Fibroblast of skin of abdomen (primary cell): Measurements from ENCODE around the gene RAD51B.
"Not testable (repeated sequence)": the region's sequence is repeated elsewhere in the genome, so short reads cannot be mapped to it uniquely, and the experiment has no call there.

Experiments used
- DNase-seq: peaks from one replicate; pipeline ENCODE4 v3.0.0-alpha.2; 2013

RAD51B gene

GRCh38 chr14:67986131-67986841, 166.7 kb downstream of the RAD51B start:
- peak; percentile 80 for DNase-seq

GRCh38 chr14:67987606-67988005, 168.0 kb downstream of the RAD51B start:
- peak; percentile 95 for DNase-seq

DNA sequence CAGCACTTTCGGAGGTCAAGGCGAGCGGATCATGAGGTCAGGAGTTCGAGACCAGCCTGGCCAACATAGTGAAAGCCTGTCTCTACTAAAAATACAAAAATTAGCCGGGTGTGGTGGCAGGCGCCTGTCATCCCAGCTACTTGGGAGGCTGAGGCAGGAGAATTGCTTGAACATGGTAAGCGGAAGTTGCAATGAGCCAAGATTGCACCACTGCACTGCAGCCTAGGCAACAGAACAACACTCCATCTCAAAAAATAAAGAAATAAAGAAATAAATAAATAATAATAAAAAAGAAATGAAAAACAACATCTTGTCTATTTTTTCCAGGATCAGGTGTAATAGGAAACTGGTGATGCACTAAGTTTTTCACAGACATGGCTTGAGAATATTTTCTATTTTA, 168.6 kb downstream of the RAD51B start:
- not testable (repeated sequence) for DNase-seq

GRCh38 chr14:67990576-67990975, 171.0 kb downstream of the RAD51B start:
- DNase-seq, result no peak

- DNase-seq, result peak; percentile 33
Observed at GRCh38 chr14:67994531-67994930, 175.0 kb downstream of the RAD51B start.

DNA sequence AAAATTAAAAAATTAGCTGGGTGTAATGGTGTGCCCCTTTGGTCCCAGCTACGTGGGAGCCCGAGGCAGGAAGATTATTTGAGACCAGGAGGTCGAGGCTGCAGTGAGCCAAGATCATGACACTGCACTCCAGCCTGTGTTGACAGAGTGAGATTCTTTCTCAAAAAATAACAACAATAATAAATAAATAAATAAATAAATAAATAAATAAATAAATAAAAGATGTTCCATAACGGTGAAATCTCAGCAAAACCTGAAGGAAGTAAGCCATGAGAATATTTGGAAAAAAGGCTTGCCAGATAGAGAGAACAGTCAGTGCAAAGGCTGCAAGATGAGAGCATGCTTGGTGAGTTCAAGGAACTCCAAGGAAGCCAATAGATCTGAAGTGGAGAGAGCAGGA, 176.7 kb downstream of the RAD51B start:
- DNase-seq, result no peak

DNA sequence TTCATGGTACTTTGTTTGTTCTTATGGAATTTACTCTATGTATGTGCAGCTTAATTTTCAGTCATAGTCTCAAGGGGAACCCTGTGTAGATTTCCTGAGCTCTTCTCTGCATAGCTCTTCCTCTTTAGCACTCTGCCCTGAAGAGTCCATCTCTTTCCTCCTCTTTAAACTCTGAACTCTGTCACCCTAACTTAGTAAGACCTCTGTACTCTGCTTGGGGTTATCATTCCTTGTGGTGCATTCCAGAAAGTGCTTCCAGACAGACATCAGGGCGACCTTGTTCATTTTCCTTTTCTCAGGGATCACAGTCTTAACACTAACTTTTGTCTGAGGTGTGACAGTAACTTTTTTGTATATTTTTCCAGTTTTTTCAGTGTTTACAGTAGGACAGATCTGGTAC, 179.3 kb downstream of the RAD51B start:
- no peak for DNase-seq

DNA sequence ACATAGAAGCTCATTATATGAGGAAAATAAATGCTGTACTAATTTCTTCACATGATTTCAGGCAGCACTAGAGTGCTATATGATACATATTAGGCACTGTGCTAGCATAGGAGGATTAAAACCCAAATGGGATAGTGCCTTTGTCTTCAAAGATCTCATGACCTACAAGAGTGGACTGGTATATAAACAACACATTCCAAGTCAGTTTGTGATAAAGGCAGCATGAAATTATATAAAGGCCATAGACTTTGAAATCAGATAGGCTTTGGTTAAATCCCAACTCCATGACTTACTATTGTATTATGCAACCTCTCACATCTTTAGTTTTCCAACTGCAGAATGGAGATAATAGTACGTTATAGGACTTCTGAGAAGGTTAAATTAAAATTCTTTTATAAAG, 179.7 kb downstream of the RAD51B start:
- peak; percentile 47 for DNase-seq

- peak; percentile 91 for DNase-seq
Observed at GRCh38 chr14:67999705-68000384, 180.3 kb downstream of the RAD51B start.

GRCh38 chr14:68000511-68000910, 180.9 kb downstream of the RAD51B start:
- no peak for DNase-seq

GRCh38 chr14:68008491-68008890, 188.9 kb downstream of the RAD51B start:
- DNase-seq, result no peak

- DNase-seq, result peak; percentile 64
Observed at GRCh38 chr14:68011406-68012028, 191.9 kb downstream of the RAD51B start.

DNA sequence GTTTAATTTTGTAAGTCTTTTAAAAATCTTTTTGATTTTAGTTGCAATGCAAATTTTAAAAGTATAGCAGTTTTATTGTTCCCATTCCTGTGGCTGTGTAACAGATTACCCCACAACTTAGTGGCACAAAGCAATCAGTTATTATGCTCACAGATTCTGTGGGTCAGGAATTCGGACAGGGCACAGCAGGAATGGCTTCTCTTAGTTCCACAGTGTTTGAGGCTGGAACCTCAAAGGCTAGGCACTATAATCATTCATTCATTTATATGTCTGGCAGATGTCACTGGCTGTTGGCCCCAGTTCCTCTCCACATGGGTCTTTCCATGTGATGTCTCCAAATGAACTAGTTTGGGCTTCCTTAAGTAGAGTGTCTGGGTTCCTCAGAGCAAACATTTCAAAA, 193.3 kb downstream of the RAD51B start:
- DNase-seq, result no peak

GRCh38 chr14:68013326-68013725, 193.7 kb downstream of the RAD51B start:
- no peak for DNase-seq

GRCh38 chr14:68014771-68015170, 195.2 kb downstream of the RAD51B start:
- DNase-seq, result no peak

DNA sequence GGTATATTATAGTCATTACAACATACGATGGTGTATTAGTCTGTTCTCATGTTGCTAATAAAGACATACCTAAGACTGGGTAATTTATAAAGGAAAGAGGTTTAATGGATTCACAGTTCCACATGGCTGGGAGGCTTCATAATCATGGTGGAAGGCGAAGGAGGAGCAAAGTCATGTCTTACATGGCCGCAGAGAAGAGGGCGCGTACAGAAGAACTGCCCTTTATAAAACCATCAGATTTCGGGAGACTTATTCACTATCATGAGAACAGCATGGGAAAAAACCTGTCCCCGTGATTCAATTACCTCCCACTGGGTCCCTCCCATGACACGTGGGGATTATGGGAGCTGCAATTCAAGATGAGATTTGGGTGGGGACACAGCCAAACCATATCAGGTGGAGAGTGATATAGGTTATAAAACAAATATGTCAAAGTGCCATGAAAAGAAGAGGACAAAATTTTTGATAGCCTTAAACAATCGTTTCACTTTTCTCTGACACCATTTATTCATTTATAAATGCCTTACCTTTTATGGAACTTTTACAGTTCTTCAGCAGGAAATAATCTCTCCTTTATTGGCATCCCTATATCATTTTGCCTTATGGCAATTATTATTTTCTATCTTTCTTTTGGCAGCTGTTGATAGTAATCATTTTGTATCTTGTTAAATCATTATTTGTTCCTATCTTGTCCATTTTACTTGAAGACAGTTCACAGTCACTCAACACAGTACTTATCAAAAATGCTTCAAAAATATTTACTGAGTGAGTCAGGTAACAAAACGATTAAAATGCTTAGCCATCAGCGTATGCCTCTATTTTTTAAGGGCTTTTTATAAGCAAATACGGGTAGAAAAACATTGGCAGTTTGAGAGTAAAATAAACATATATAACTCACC, 196.0 kb downstream of the RAD51B start:
- no peak for DNase-seq

DNA sequence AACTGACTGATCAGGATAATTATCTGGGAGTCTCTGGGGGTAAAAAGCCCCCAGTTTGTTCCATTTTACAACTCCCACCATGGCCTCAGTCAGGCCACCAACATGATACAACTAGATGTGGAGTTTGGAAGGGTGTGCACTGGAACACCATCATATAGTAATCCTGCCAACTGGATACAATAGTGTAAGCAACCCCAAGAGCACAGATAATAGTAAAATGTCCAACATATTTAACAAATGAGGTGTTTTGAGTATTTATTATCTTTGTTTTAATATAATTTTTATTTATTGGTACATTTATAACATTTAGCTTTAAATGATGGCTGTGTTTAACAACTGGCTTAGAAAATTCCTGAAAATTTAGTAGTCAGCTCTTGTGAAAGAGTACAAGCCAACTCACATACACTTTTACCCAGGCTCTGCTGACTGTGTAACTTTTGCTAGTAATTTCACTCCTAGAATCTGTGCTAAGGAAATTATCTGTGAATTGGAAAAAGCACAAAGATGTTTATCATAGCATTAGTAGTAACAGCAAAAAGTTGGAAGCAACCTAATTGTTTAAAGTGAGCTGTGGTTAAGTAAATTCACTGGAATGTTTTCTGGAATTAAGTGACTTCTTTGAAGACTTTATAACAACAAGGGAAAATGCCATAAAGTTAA, 196.8 kb downstream of the RAD51B start:
- DNase-seq, result peak; percentile 65

- no peak for DNase-seq
Observed at GRCh38 chr14:68018598-68018997, 199.0 kb downstream of the RAD51B start.

- DNase-seq, result no peak
Observed at GRCh38 chr14:68020493-68020892, 200.9 kb downstream of the RAD51B start.

GRCh38 chr14:68020999-68021663, 201.6 kb downstream of the RAD51B start:
- no peak for DNase-seq

DNA sequence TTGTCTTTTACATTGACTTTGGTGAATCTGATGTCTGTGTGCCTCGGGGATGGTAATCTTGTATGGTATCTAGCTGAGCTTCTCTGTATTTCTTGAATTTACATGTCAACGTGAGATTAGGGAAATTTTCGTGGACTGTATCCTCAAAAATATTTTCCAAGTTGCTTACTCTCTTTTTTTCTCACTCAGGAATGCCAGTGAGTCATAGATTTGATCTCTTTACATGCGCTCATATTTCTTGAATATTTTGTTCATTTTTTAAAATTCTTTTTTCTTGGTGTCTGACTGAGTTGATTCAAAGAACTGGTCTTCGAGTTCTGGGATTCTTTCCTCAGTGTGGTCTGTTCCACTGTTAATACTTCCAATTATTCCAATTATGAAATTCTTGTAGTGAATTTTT, 207.7 kb downstream of the RAD51B start:
- DNase-seq, result peak; percentile 21

GRCh38 chr14:68028075-68028474, 208.5 kb downstream of the RAD51B start:
- no peak for DNase-seq
